Common myeloid progenitor, CD34-positive (primary cell): ENCODE results near the gene PRKAR1B.
A peak's percentile ranks its signal among the peaks of the same experiment; 100 is the strongest.

Experiments used
- CTCF ChIA-PET: fragments of 350-600 bp; sonication (Branson Sonifier 250); formaldehyde crosslinking; loops from one replicate; lab custom pipeline; 2021; ENCODE audit warnings: antibody characterized with exemption; lab: Charles Lee
- POLR2A ChIA-PET: fragments of 350-600 bp; sonication (Branson Sonifier 250); formaldehyde crosslinking; loops from one replicate; lab custom pipeline; 2021; ENCODE audit warnings: antibody characterized with exemption; lab: Charles Lee
- DNase-seq, 3 donors: peaks; one replicate each; pipeline versions ENCODE4 v3.0.0 to v3.0.0-alpha.2; 2013
- H3K27ac ChIP-seq, 2 experiments: 1 replicate in 1 of 2; 2 replicates in 1 of 2; pipeline ENCODE4 v1.7.0; 2013; ENCODE audit warnings: inconsistent platforms in 2 of 2, low read length in 2 of 2, mild to moderate bottlenecking in 2 of 2, low read depth in 1 of 2, moderate library complexity in 1 of 2; ENCODE audit not compliant: severe bottlenecking in 2 of 2, insufficient read depth in 1 of 2, poor library complexity in 1 of 2
- H3K27me3 ChIP-seq, 5 experiments: replicated peaks in 2 of 5; 1 replicate in 3 of 5; 2 replicates in 2 of 5; pipeline versions ENCODE4 v1.6.1 to v1.7.0; 2013; ENCODE audit warnings: low read length in 4 of 5, mild to moderate bottlenecking in 2 of 5, moderate library complexity in 2 of 5, inconsistent platforms in 1 of 5; ENCODE audit not compliant: insufficient read depth in 5 of 5, control insufficient read depth in 4 of 5
- H3K36me3 ChIP-seq, 4 experiments: 1 replicate in 2 of 4; 2 replicates in 2 of 4; pipeline versions ENCODE4 v1.6.1 to v1.7.0; 2013; ENCODE audit warnings: low read length in 3 of 4, control low read depth in 1 of 4, mild to moderate bottlenecking in 1 of 4; ENCODE audit not compliant: control insufficient read depth in 4 of 4, insufficient read depth in 4 of 4
- H3K4me1 ChIP-seq, 4 experiments: 1 replicate in 3 of 4; 2 replicates in 1 of 4; pipeline versions ENCODE4 v1.6.1 to v1.7.1; 2013; ENCODE audit warnings: low read length in 3 of 4, mild to moderate bottlenecking in 3 of 4, control low read depth in 1 of 4, inconsistent platforms in 1 of 4, moderate library complexity in 1 of 4; ENCODE audit not compliant: control insufficient read depth in 4 of 4, insufficient read depth in 4 of 4; ENCODE audit errors: control extremely low read depth in 1 of 4
- H3K4me3 ChIP-seq, 7 experiments: 1 replicate in 4 of 7; 2 replicates in 3 of 7; pipeline versions ENCODE4 v1.5.1 to v1.7.0; 2013; ENCODE audit warnings: mild to moderate bottlenecking in 7 of 7, low read length in 6 of 7, moderate library complexity in 6 of 7, inconsistent platforms in 2 of 7, low read depth in 2 of 7, control low read depth in 1 of 7; ENCODE audit not compliant: insufficient read depth in 4 of 7, control insufficient read depth in 1 of 7; ENCODE audit errors: extremely low read depth in 1 of 7
- H3K9me3 ChIP-seq, 5 experiments: 1 replicate in 4 of 5; 2 replicates in 1 of 5; pipeline versions ENCODE4 v1.6.1 to v1.7.1; 2013; ENCODE audit warnings: low read length in 4 of 5, mild to moderate bottlenecking in 2 of 5, inconsistent platforms in 1 of 5, low read depth in 1 of 5, moderate library complexity in 1 of 5; ENCODE audit not compliant: control insufficient read depth in 4 of 5, insufficient read depth in 2 of 5; ENCODE audit errors: control extremely low read depth in 1 of 5
- WGBS: methylation state at CpG from one replicate; pipeline ENCODE4 v1.1.5; 2013; ENCODE audit not compliant: insufficient coverage; 5-methylcytosine and 5-hydroxymethylcytosine counted together

Gene PRKAR1B

DNA sequence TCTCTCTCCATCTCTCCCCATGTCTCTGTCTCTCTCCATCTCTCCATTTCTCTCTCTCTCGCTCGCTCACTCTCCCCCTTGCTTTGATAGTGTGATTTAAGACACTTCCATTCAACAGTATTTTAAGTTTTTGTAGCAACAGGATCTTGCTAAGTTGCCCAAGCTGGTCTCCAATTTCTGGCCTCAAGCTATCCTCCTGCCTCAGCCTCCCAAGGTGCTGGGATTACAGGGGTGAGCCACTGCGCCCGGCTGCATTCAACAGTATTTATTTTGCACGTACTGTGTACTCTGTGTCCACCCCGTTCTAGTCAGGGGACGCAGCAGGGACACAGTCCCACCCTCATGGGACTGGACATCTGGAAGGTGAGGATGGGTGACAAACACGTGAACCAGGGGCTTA, 193.0 kb downstream of the PRKAR1B start:
- Histone ChIP-seq H3K36me3 (no peaks in the 10 kb centered on the region), H3K27me3 (peaks cover 0 to 9% (median 0%) of the 10 kb centered on the region in 5 experiments), H3K27ac (no peak overlapping the region), H3K4me3 (no peak overlapping the region), H3K9me3 (no peaks in the 10 kb centered on the region), H3K4me1 (peaks cover 0 to 9% (median 7%) of the 10 kb centered on the region in 4 experiments)
- 97% methylated on average over 6 of the region's 8 CpGs for WGBS
- POLR2A ChIA-PET: no interaction called here
- CTCF ChIA-PET: no interaction called here
- DNase-seq: no peak

DNA sequence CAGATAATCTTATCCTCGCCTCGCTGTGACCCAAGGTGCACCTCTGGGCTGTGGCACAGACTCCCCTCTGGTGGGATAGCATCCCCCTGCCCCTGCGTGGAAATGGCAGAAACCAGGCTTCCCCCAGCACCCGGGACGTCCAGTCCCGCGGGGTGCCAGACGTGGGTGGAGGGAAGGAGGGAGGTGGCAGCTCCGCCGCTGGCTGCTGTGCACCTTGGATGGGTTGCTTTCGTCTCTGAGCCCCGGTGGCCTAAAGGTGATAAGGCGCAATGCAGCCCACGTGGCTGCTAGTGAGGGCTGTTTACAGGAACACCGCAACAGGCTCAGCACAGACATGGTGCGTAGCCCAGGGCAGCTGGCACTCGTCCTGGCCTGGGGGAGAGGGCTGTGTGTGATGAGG, 193.8 kb downstream of the PRKAR1B start:
- H3K27ac ChIP-seq: no peak overlapping the region
- no peak overlapping the region for H3K4me3 ChIP-seq
- peaks cover 0 to 9% (median 0%) of the 10 kb centered on the region in 5 experiments for H3K27me3 ChIP-seq
- WGBS: 83% methylated on average over 13 of the region's 17 CpGs
- ChIA-PET CTCF (no interaction called here), POLR2A (no interaction called here)
- peaks cover 0 to 5% (median 2%) of the 10 kb centered on the region in 4 experiments for H3K4me1 ChIP-seq
- H3K9me3 ChIP-seq: no peaks in the 10 kb centered on the region
- H3K36me3 ChIP-seq: no peaks in the 10 kb centered on the region
- no peak for DNase-seq

DNA sequence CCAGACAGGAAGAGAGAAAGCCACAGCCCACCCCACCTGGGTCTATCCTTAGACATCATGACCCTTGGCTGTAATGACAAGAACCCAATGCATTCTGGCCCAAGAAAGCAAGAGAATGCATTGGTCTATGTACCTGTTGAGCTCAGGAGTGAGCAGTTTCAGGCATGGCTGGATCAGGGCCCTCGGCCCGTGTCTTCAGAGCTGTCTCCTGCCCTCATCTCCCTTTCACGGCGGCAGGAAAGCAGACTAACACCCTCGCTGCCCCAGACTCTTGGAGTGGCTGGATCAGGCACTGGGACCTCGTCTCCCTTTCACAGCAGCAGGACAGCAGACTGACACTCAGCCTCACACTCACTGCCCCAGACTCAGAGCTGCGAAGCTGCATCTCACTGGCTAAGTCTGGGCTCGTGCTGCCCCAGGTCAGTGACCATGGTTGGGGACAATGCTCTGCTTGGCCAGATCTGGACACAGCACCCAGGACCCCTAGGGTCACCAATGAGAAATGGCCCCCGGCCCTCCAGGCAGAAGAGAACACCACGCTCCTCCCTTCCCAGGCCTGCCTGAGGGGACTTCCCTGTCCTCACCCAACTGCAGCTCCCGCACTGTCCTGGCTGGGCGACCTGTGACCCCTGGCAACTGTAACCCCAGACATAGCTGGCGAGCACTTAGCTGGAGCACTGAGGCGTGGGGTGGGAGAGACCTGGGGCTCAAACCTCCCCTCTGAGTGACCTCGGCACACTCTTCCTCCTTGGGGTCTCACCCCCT, 194.5 kb downstream of the PRKAR1B start:
- peaks cover 0 to 9% (median 0%) of the 10 kb centered on the region in 5 experiments for H3K27me3 ChIP-seq
- H3K9me3 ChIP-seq: no peaks in the 10 kb centered on the region
- no peaks in the 10 kb centered on the region for H3K4me1 ChIP-seq
- DNase-seq: no peak
- ChIA-PET POLR2A (no interaction called here), CTCF (no interaction called here)
- WGBS: 93% methylated on average over 15 of the region's 15 CpGs
- no peak overlapping the region for H3K4me3 ChIP-seq
- no peaks in the 10 kb centered on the region for H3K36me3 ChIP-seq
- H3K27ac ChIP-seq: no peak overlapping the region

DNA sequence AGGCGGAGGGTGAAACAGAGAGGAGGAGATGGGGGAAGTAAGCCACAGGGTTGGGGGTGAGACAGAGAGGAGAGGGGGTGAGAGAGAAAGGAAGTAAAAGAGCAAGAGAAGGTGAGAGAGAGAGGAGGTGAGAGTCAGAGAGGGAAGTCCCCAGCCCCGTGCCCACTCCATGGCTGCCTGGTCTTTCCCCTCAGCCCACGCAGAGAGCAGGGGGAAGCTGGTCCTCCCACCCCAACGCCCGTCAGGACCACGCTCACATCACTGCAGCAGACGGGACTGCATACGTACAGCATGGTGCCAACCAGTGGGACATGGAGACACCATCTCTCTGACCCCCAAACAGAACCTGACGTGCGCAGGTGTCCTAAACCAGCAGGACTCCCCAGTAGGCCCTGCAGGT, 195.3 kb downstream of the PRKAR1B start:
- Histone ChIP-seq H3K4me3 (no peak overlapping the region), H3K9me3 (peaks cover 0 to 4% (median 0%) of the 10 kb centered on the region in 5 experiments), H3K36me3 (no peaks in the 10 kb centered on the region), H3K27me3 (peaks cover 0 to 9% (median 0%) of the 10 kb centered on the region in 5 experiments), H3K4me1 (no peaks in the 10 kb centered on the region), H3K27ac (no peak overlapping the region)
- 51% methylated on average over 4 of the region's 10 CpGs for WGBS
- DNase-seq: peak in 1 of 3 donors; percentile 28
- ChIA-PET CTCF (no interaction called here), POLR2A (no interaction called here)

DNA sequence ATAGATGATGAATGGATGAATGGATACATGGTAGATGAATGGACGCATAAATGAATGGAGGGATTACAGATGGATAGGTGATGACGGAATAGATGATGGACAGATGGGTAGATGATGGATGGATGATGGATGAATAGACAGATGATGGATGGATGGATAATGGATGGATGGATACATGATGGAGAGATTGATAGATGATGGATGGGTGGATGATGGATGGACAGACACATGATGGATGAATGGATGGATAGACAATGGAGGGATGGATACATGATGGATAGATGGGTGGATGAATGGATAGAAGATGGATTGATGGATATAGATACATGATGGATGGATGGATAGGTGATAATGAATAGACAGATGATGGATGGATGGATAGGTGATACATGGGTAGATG, 198.6 kb downstream of the PRKAR1B start:
- H3K36me3 ChIP-seq: no peaks in the 10 kb centered on the region
- no peak for DNase-seq
- CTCF ChIA-PET: interaction anchor here (1.8 kb wide), 1 partner anchor 9 kb away, joined by 7 read pairs; no protein-coding TSS in a partner anchor
- no peak overlapping the region for H3K4me3 ChIP-seq
- H3K27me3 ChIP-seq: peaks cover 0 to 38% (median 11%) of the 10 kb centered on the region in 5 experiments
- H3K4me1 ChIP-seq: no peaks in the 10 kb centered on the region
- H3K9me3 ChIP-seq: peaks cover 0 to 4% (median 0%) of the 10 kb centered on the region in 5 experiments
- POLR2A ChIA-PET: no interaction called here
- no peak overlapping the region for H3K27ac ChIP-seq
- WGBS: 95% methylated on average over 2 of the region's 2 CpGs

DNA sequence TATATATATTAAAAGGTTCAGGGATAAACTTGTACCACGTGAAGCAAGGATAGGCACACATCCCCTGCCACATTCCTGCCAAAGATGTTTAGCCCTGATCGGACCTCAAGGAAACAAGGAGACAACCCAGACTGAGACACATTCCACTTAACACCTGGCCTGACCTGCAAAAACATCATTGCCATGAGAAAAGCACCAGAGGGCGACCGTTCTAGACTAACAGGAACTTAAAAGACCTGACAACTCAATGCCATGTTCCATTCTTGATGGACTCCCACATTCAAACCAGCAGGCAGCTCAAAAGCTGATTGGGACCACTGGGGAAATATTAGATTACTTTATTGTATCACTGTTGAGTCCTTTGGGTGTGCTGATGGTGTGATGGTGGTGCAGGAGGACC, 199.4 kb downstream of the PRKAR1B start:
- Histone ChIP-seq H3K27ac (no peak overlapping the region), H3K36me3 (no peaks in the 10 kb centered on the region), H3K9me3 (peaks cover 0 to 4% (median 0%) of the 10 kb centered on the region in 5 experiments), H3K4me3 (no peak overlapping the region), H3K27me3 (peaks cover 0 to 45% (median 18%) of the 10 kb centered on the region in 5 experiments), H3K4me1 (peaks cover 0 to 4% (median 1%) of the 10 kb centered on the region in 4 experiments)
- CTCF ChIA-PET: interaction anchor here (1.8 kb wide), 1 partner anchor 10 kb away, joined by 7 read pairs; no protein-coding TSS in a partner anchor
- DNase-seq: no peak
- POLR2A ChIA-PET: no interaction called here
- 100% methylated on average over 1 of the region's 4 CpGs for WGBS

DNA sequence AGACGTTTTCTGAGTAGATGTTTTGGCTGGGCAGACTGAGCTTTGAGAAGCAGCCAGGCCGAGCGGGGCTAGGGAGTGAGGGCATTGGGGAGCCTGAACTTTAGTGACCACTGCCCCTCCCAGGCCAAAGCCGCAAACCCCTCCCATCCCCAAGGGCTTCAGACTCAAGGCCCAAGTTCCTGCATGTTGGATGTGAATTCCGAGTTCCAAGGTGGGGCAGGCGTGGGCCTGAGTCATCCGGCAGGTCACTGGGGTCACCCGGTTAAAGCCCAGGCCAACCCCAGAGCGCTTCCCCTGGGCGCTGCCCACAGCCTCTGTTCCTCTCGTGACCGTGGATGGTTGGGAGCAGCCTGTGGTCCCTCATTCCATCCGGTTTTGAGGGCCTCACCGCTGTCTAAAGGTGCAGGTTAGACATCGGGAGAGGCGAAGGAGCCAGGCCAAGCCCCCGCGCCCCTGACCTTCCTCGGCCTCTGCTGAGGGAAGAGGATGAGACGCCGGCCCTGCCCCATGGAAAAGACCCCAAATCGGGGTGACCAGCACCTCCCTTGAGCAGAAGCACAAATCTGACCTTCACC, 200.5 kb downstream of the PRKAR1B start:
- 97% methylated on average over 18 of the region's 22 CpGs for WGBS
- ChIA-PET CTCF (interaction anchor here (1.2 to 1.8 kb wide), 2 partner anchors 11 to 205 kb away, joined by 3 to 7 read pairs; no protein-coding TSS in a partner anchor), POLR2A (no interaction called here)
- H3K27ac ChIP-seq: no peak overlapping the region
- H3K9me3 ChIP-seq: peaks cover 0 to 4% (median 0%) of the 10 kb centered on the region in 5 experiments
- H3K27me3 ChIP-seq: peaks cover 0 to 54% (median 19%) of the 10 kb centered on the region in 5 experiments
- DNase-seq: no peak
- no peak overlapping the region for H3K4me3 ChIP-seq
- H3K36me3 ChIP-seq: no peaks in the 10 kb centered on the region
- peaks cover 0 to 15% (median 13%) of the 10 kb centered on the region in 4 experiments for H3K4me1 ChIP-seq
